Measurements from ENCODE around the gene ATG4C.

DNA sequence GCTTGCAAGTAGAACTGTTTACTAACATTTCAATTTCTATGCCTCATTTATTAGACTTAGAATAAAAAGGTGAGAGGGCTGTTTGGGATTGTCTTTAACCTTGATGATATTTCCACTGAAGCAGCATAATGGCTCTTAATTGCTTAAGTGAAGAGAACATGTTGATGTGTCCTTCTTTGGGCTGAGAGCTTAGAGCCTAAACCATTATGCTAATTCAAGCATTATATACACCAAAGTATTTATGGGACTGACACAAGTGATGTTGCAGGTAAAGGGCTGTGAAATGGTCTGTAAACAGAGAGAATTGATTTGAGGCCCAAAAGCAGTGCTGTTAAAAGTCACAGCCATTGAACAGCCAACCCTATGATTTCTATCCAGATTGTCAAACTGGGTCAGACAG, 113.9 kb downstream of the ATG4C start:
- TF ChIP-seq, protein P1, sequence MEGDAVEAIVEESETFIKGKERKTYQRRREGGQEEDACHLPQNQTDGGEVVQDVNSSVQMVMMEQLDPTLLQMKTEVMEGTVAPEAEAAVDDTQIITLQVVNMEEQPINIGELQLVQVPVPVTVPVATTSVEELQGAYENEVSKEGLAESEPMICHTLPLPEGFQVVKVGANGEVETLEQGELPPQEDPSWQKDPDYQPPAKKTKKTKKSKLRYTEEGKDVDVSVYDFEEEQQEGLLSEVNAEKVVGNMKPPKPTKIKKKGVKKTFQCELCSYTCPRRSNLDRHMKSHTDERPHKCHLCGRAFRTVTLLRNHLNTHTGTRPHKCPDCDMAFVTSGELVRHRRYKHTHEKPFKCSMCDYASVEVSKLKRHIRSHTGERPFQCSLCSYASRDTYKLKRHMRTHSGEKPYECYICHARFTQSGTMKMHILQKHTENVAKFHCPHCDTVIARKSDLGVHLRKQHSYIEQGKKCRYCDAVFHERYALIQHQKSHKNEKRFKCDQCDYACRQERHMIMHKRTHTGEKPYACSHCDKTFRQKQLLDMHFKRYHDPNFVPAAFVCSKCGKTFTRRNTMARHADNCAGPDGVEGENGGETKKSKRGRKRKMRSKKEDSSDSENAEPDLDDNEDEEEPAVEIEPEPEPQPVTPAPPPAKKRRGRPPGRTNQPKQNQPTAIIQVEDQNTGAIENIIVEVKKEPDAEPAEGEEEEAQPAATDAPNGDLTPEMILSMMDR (IDR thresholded peaks at IDR 0.05; ENCODE audit: insufficient read depth, low read length), result no peak
- TF ChIP-seq POLR2AphosphoS5 (IDR thresholded peaks at IDR 0.05; ENCODE audit: low read depth) (no peak), GABPA (IDR thresholded peaks at IDR 0.05; ENCODE audit: low read depth) (no peak)
- TF ChIP-seq, protein P2, sequence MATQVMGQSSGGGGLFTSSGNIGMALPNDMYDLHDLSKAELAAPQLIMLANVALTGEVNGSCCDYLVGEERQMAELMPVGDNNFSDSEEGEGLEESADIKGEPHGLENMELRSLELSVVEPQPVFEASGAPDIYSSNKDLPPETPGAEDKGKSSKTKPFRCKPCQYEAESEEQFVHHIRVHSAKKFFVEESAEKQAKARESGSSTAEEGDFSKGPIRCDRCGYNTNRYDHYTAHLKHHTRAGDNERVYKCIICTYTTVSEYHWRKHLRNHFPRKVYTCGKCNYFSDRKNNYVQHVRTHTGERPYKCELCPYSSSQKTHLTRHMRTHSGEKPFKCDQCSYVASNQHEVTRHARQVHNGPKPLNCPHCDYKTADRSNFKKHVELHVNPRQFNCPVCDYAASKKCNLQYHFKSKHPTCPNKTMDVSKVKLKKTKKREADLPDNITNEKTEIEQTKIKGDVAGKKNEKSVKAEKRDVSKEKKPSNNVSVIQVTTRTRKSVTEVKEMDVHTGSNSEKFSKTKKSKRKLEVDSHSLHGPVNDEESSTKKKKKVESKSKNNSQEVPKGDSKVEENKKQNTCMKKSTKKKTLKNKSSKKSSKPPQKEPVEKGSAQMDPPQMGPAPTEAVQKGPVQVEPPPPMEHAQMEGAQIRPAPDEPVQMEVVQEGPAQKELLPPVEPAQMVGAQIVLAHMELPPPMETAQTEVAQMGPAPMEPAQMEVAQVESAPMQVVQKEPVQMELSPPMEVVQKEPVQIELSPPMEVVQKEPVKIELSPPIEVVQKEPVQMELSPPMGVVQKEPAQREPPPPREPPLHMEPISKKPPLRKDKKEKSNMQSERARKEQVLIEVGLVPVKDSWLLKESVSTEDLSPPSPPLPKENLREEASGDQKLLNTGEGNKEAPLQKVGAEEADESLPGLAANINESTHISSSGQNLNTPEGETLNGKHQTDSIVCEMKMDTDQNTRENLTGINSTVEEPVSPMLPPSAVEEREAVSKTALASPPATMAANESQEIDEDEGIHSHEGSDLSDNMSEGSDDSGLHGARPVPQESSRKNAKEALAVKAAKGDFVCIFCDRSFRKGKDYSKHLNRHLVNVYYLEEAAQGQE (IDR thresholded peaks at IDR 0.05; ENCODE audit: insufficient replicate concordance, low read depth), result no peak

All from HL-60 (cell line).